H1 (cell line): ENCODE results near the gene PNPLA1. TPM values are rescaled to one million over a fixed set of nuclear protein-coding genes. Genes with fewer than 3 reads are reported as not detected.

Source experiments
- CTCF ChIA-PET: fragments of 300-600 bp; sonication (Branson Sonifier 250); formaldehyde crosslinking; loops from one replicate; lab custom pipeline; 2021; ENCODE audit not compliant: partially characterized antibody; lab: Charles Lee
- POLR2A ChIA-PET: fragments of 300-600 bp; sonication (Branson Sonifier 250); formaldehyde crosslinking; loops from one replicate; lab custom pipeline; 2021; ENCODE audit warnings: inconsistent platforms; ENCODE audit not compliant: partially characterized antibody; lab: Charles Lee
- DNase-seq, 2 experiments: peaks; one replicate each; pipeline versions ENCODE4 v3.0.0 to v3.0.0-alpha.2; 2010 to 2022; ENCODE audit warnings: low spot score in 2 of 2, low read depth in 1 of 2, mixed read lengths in 1 of 2
- FAIRE-seq: peaks from 2 replicates; lab custom pipeline; 2011; peaks lifted over from hg19 to GRCh38; lab: Jason Lieb, UNC
- H2AFZ ChIP-seq: 2 replicates; pipeline ENCODE4 v1.8.1; 2012; ENCODE audit warnings: low read length, inconsistent platforms
- H2AK5ac ChIP-seq: 2 replicates; pipeline ENCODE4 v1.6.1; 2013; ENCODE audit warnings: low read depth, low read length
- H2BK120ac ChIP-seq: replicated peaks from 2 replicates; pipeline ENCODE3; 2013; ENCODE audit warnings: low read depth, low read length, inconsistent platforms
- H2BK12ac ChIP-seq: 2 replicates; pipeline ENCODE4 v1.6.1; 2013; ENCODE audit warnings: low read depth, low read length
- H2BK15ac ChIP-seq: 2 replicates; pipeline ENCODE4 v1.6.1; 2013; ENCODE audit warnings: low read length
- H2BK20ac ChIP-seq: 2 replicates; pipeline ENCODE4 v1.6.1; 2013; ENCODE audit warnings: low read length
- H2BK5ac ChIP-seq: 2 replicates; pipeline ENCODE4 v1.6.1; 2013; ENCODE audit warnings: low read depth, low read length
- H3K14ac ChIP-seq: 2 replicates; pipeline ENCODE4 v1.6.1; 2013; ENCODE audit warnings: inconsistent platforms; ENCODE audit not compliant: insufficient read length
- H3K18ac ChIP-seq: 2 replicates; pipeline ENCODE4 v1.6.1; 2013; ENCODE audit warnings: low read length; ENCODE audit errors: extremely low read depth
- H3K23ac ChIP-seq: 2 replicates; pipeline ENCODE4 v1.6.1; 2013; ENCODE audit warnings: inconsistent platforms; ENCODE audit not compliant: insufficient read length
- H3K23me2 ChIP-seq: 2 replicates; pipeline ENCODE4 v1.6.1; 2013; ENCODE audit warnings: low read depth, low read length
- H3K27ac ChIP-seq: 2 replicates; pipeline ENCODE4 v1.6.1; 2011; ENCODE audit warnings: low read depth, low read length, inconsistent platforms
- H3K27me3 ChIP-seq, 4 experiments: replicated peaks in 1 of 4; 1 replicate in 1 of 4; 2 replicates in 3 of 4; pipeline versions ENCODE4 v1.6.1 to v1.8.1; 2011 to 2013; ENCODE audit warnings: low read length in 3 of 4, mild to moderate bottlenecking in 3 of 4, inconsistent platforms in 2 of 4, mixed read lengths in 2 of 4, moderate library complexity in 1 of 4; ENCODE audit not compliant: control insufficient read depth in 3 of 4, insufficient read depth in 3 of 4; ENCODE audit errors: extremely low read depth in 1 of 4
- H3K36me3 ChIP-seq, 4 experiments: 2 replicates each; pipeline versions ENCODE4 v1.6.1 to v1.8.1; 2011 to 2013; ENCODE audit warnings: mild to moderate bottlenecking in 4 of 4, low read length in 3 of 4, moderate library complexity in 2 of 4, control low read depth in 1 of 4, inconsistent platforms in 1 of 4; ENCODE audit not compliant: insufficient read depth in 4 of 4, control insufficient read depth in 2 of 4
- H3K4ac ChIP-seq: replicated peaks from 2 replicates; pipeline ENCODE3; 2013; ENCODE audit warnings: low read length, low read depth, mixed read lengths, inconsistent platforms; ENCODE audit not compliant: insufficient read length
- H3K4me1 ChIP-seq, 4 experiments: replicated peaks in 1 of 4; 1 replicate in 1 of 4; 2 replicates in 3 of 4; pipeline versions ENCODE4 v1.6.1 to v1.8.1; 2011 to 2013; ENCODE audit warnings: low read length in 3 of 4, inconsistent platforms in 2 of 4, mixed read lengths in 1 of 4; ENCODE audit not compliant: insufficient read depth in 4 of 4, control insufficient read depth in 3 of 4
- H3K4me2 ChIP-seq, 2 experiments: 2 replicates each; pipeline versions ENCODE4 v1.6.1 to v1.8.1; 2011 to 2013; ENCODE audit warnings: low read depth in 2 of 2, low read length in 2 of 2, control low read depth in 1 of 2, inconsistent platforms in 1 of 2, mild to moderate bottlenecking in 1 of 2; ENCODE audit not compliant: insufficient read depth in 1 of 2
- H3K4me3 ChIP-seq, 4 experiments: fragments of 200-600, 300-600 bp in 1 of 4; sonication (generic), shearing (Covaris generic), sonication (Bioruptor Twin) in 1 of 4; 2 replicates each; pipeline versions ENCODE4 v1.5.1 to v1.8.1; 2011 to 2016; ENCODE audit warnings: low read length in 4 of 4, low read depth in 3 of 4, control low read depth in 2 of 4, inconsistent platforms in 2 of 4, mild to moderate bottlenecking in 2 of 4, mixed read lengths in 1 of 4, moderate library complexity in 1 of 4; ENCODE audit not compliant: insufficient read depth in 2 of 4; ENCODE audit errors: extremely low read depth in 1 of 4
- H3K56ac ChIP-seq: replicated peaks from 2 replicates; pipeline ENCODE3; 2013; ENCODE audit warnings: low read depth, mild to moderate bottlenecking, mixed read lengths, low read length, inconsistent platforms; ENCODE audit not compliant: insufficient read length
- H3K79me1 ChIP-seq: 2 replicates; pipeline ENCODE4 v1.6.1; 2013; ENCODE audit warnings: low read depth, low read length, control low read depth
- H3K79me2 ChIP-seq, 2 experiments: 2 replicates each; pipeline versions ENCODE4 v1.6.1 to v1.8.1; 2012 to 2013; ENCODE audit warnings: low read length in 2 of 2, mild to moderate bottlenecking in 2 of 2, inconsistent platforms in 1 of 2; ENCODE audit not compliant: insufficient read depth in 2 of 2, control insufficient read depth in 1 of 2
- H3K9ac ChIP-seq, 4 experiments: replicated peaks in 1 of 4; 1 replicate in 1 of 4; 2 replicates in 3 of 4; pipeline versions ENCODE4 v1.6.1 to v1.8.1; 2011 to 2013; ENCODE audit warnings: low read depth in 3 of 4, low read length in 3 of 4, control low read depth in 2 of 4, mild to moderate bottlenecking in 2 of 4, moderate library complexity in 2 of 4, inconsistent platforms in 1 of 4; ENCODE audit errors: extremely low read depth in 1 of 4
- H3K9me3 ChIP-seq, 2 experiments: 2 replicates each; pipeline versions ENCODE4 v1.6.1 to v1.8.1; 2012 to 2013; ENCODE audit warnings: mild to moderate bottlenecking in 2 of 2, moderate library complexity in 2 of 2, control low read depth in 1 of 2, inconsistent platforms in 1 of 2, low read depth in 1 of 2, low read length in 1 of 2, mixed read lengths in 1 of 2; ENCODE audit not compliant: insufficient read depth in 2 of 2
- H4K20me1 ChIP-seq, 2 experiments: replicated peaks in 1 of 2; 2 replicates each; pipeline versions ENCODE3 to v1.8.1; 2011 to 2013; ENCODE audit warnings: inconsistent platforms in 2 of 2, low read length in 2 of 2, mild to moderate bottlenecking in 1 of 2; ENCODE audit not compliant: insufficient read depth in 2 of 2, control insufficient read depth in 1 of 2
- H4K5ac ChIP-seq: 2 replicates; pipeline ENCODE4 v1.6.1; 2013; ENCODE audit warnings: low read length, low read depth, mixed read lengths, inconsistent platforms; ENCODE audit not compliant: insufficient read length
- H4K8ac ChIP-seq: 2 replicates; pipeline ENCODE4 v1.8.0; 2013; ENCODE audit warnings: mild to moderate bottlenecking, moderate library complexity, low read length, inconsistent platforms; ENCODE audit not compliant: insufficient read depth; ENCODE audit errors: extremely low read depth
- H4K91ac ChIP-seq: replicated peaks from 2 replicates; pipeline ENCODE3; 2013; ENCODE audit warnings: low read length, mixed read lengths, inconsistent platforms; ENCODE audit not compliant: insufficient read length
- CEBPB ChIP-seq: IDR thresholded peaks from 2 replicates; pipeline ENCODE4 v1.6.1; 2012; ENCODE audit warnings: low read depth, low read length
- CHD2 ChIP-seq: IDR thresholded peaks from 2 replicates; pipeline ENCODE4 v1.6.1; 2012; ENCODE audit warnings: low read length, improper control_type of control experiment
- GABPA ChIP-seq: IDR thresholded peaks from 2 replicates; pipeline ENCODE4 v1.6.1; 2011; ENCODE audit warnings: mild to moderate bottlenecking, low read length, moderate library complexity, borderline replicate concordance; ENCODE audit not compliant: insufficient read depth
- KDM4A ChIP-seq: IDR thresholded peaks from one replicate; pipeline ENCODE4 v1.7.1; 2012; ENCODE audit warnings: low read depth, mild to moderate bottlenecking, moderate library complexity, low read length, inconsistent platforms; ENCODE audit not compliant: severe bottlenecking
- SIRT6 ChIP-seq: IDR thresholded peaks from one replicate; pipeline ENCODE4 v1.7.1; 2012; ENCODE audit warnings: low read length, inconsistent platforms
- SIX5 ChIP-seq: IDR thresholded peaks from 2 replicates; pipeline ENCODE4 v1.6.1; 2011; ENCODE audit warnings: mild to moderate bottlenecking, low read depth, low read length
- ZNF274 ChIP-seq: IDR thresholded peaks from 2 replicates; pipeline ENCODE4 v1.7.0; 2012; ENCODE audit warnings: low read length, borderline replicate concordance; ENCODE audit errors: extremely low read depth
- WGBS, 2 experiments: shearing (Covaris generic) in 1 of 2; methylation state at CpG; one replicate each; pipeline versions ENCODE4 v1.1.6 to v1.1.7; 2013 to 2015; ENCODE audit warnings: low lambda C conversion rate in 2 of 2, mixed read lengths in 2 of 2, inconsistent platforms in 1 of 2, low coverage in 1 of 2, missing lambda C conversion rate in 1 of 2; ENCODE audit not compliant: insufficient replicate concordance in 2 of 2, insufficient coverage in 1 of 2, insufficient read length in 1 of 2; ENCODE audit errors: extremely low coverage in 1 of 2, missing lambda C conversion rate in 1 of 2; 5-methylcytosine and 5-hydroxymethylcytosine counted together
- polyA plus RNA-seq, 7 experiments: library from polyadenylated mRNA; depleted of rRNA in 3 of 7; stranded (reverse) in 5 of 7; unstranded in 2 of 7; fragments of >200 nt in 5 of 7; fragments of 200-250 nt in 2 of 7; gene quantifications; 1 replicate in 5 of 7; 2 replicates in 1 of 7; 4 replicates in 1 of 7; pipeline versions ENCODE4 v1.2.1 to v1.2.3, GENCODE V29; 2011 to 2013; ENCODE audit warnings: missing spikeins in 2 of 7, mixed read lengths in 2 of 7
- total RNA-seq: library from RNA; stranded (reverse); fragmentation: NEBNext Ultra II Directional; extraction: Animal tissue kit (Norgen Biotek cat#: 25700); gene quantifications from 2 replicates; pipeline ENCODE4 v1.2.1, GENCODE V29; 2021

Gene PNPLA1
- total and polyA plus RNA-seq, 2 of the 8 experiments (the other 6 are each of a cell fraction or from before 2014, with no cell fraction given) = not detected

DNA sequence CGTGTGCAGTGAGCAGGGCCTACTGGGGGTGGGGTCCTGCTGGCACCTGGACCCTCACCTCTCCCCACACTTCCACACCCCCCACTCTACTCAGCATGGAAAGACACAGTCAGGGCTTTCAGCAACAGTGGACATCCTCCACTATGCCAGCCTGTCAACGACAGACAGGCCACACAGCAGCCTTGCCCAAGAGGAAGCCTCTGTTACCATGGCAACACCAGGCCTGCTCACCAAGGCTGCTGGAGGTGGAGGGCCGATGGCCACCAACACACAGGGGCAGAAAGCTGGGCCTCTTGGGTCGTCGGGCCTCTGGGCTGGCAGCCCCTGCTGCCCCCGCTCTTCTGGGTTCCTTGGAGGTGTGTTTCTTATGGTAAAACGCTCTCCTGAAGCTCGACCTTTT is 53.2 kb downstream of the PNPLA1 start:
- H3K18ac ChIP-seq = no peak overlapping the region
- CTCF ChIA-PET = no interaction called here
- H4K91ac ChIP-seq = no peak overlapping the region
- H4K20me1 ChIP-seq = peaks cover 0 to 2% of the 10 kb centered on the region in 2 experiments
- no peak overlapping the region for H2BK12ac ChIP-seq
- H3K14ac ChIP-seq = no peak overlapping the region
- H3K27me3 ChIP-seq = no peaks in the 10 kb centered on the region; a peak in 1 of 7 replicates
- no peak for TF ChIP-seq GABPA
- TF ChIP-seq ZNF274 = no peak
- no peak for TF ChIP-seq SIX5
- no peak for TF ChIP-seq CEBPB
- no peak for TF ChIP-seq KDM4A
- TF ChIP-seq SIRT6 = no peak
- TF ChIP-seq CHD2 = no peak
- no peak for FAIRE-seq
- H3K27ac ChIP-seq = no peak overlapping the region
- no peak overlapping the region for H4K8ac ChIP-seq
- POLR2A ChIA-PET = no interaction called here
- no peak overlapping the region for H3K4me2 ChIP-seq
- no peaks in the 10 kb centered on the region for H3K23me2 ChIP-seq
- H3K36me3 ChIP-seq = no peaks in the 10 kb centered on the region
- H3K23ac ChIP-seq = no peak overlapping the region
- H3K9me3 ChIP-seq = no peaks in the 10 kb centered on the region
- no peak overlapping the region for H3K4ac ChIP-seq
- WGBS, 2 experiments = 82% methylated on average over 8 of the region's 8 CpGs; no CpG with 5 or more reads in 1 of the 2 experiments
- no peak overlapping the region for H2BK120ac ChIP-seq
- no peaks in the 10 kb centered on the region for H3K79me1 ChIP-seq
- H3K4me3 ChIP-seq = no peak overlapping the region
- no peak overlapping the region for H2BK20ac ChIP-seq
- no peak overlapping the region for H2AFZ ChIP-seq
- no peak for DNase-seq
- H3K4me1 ChIP-seq = peaks cover 0 to 10% (median 5%) of the 10 kb centered on the region in 4 experiments; a peak in 4 of 7 replicates
- H3K9ac ChIP-seq = no peak overlapping the region
- no peak overlapping the region for H2BK5ac ChIP-seq
- H4K5ac ChIP-seq = no peak overlapping the region
- no peak overlapping the region for H3K56ac ChIP-seq
- H2AK5ac ChIP-seq = no peak overlapping the region
- H2BK15ac ChIP-seq = no peak overlapping the region
- H3K79me2 ChIP-seq = no peaks in the 10 kb centered on the region
